Osteoblast (primary cell): ENCODE data around the gene MPP3. TPM values are rescaled to one million over a fixed set of nuclear protein-coding genes. Genes with fewer than 3 reads are reported as not detected.

Experiments
- DNase-seq: peaks from one replicate; pipeline ENCODE4 v3.0.0; 2011; ENCODE audit warnings: low spot score, mixed read lengths; ENCODE audit not compliant: insufficient read length; ENCODE audit errors: missing footprints
- H2AFZ ChIP-seq: 2 replicates; pipeline ENCODE4 v1.6.0; 2011; ENCODE audit warnings: mild to moderate bottlenecking, low read length
- H3K27ac ChIP-seq: 2 replicates; pipeline ENCODE4 v1.5.1; 2011; ENCODE audit warnings: mild to moderate bottlenecking, low read depth, low read length, moderate library complexity
- H3K27me3 ChIP-seq: 2 replicates; pipeline ENCODE4 v1.6.0; 2012; ENCODE audit warnings: mild to moderate bottlenecking, control low read depth, inconsistent platforms, low read length, moderate library complexity; ENCODE audit not compliant: insufficient read depth
- H3K36me3 ChIP-seq: 2 replicates; pipeline ENCODE4 v1.5.1; 2011; ENCODE audit warnings: mild to moderate bottlenecking, low read length, control low read depth, moderate library complexity; ENCODE audit not compliant: insufficient read depth
- H3K4me1 ChIP-seq: 2 replicates; pipeline ENCODE4 v1.5.1; 2011; ENCODE audit warnings: mild to moderate bottlenecking, low read length, control low read depth, moderate library complexity; ENCODE audit not compliant: insufficient read depth
- H3K4me2 ChIP-seq: 2 replicates; pipeline ENCODE4 v1.6.0; 2011; ENCODE audit warnings: mild to moderate bottlenecking, low read length; ENCODE audit not compliant: insufficient read depth
- H3K4me3 ChIP-seq: fragments of 200-600 bp; sonication (generic); 3 replicates; pipeline ENCODE4 v1.5.1; 2012; ENCODE audit warnings: mild to moderate bottlenecking, low read length, inconsistent platforms; ENCODE audit not compliant: insufficient read depth
- H3K79me2 ChIP-seq: 2 replicates; pipeline ENCODE4 v1.6.0; 2012; ENCODE audit warnings: mild to moderate bottlenecking, low read length, control low read depth, inconsistent platforms; ENCODE audit not compliant: insufficient read depth
- H3K9me3 ChIP-seq: 2 replicates; pipeline ENCODE4 v1.5.1; 2011; ENCODE audit warnings: low read depth, low read length, control low read depth
- H4K20me1 ChIP-seq: 2 replicates; pipeline ENCODE4 v1.6.0; 2012; ENCODE audit warnings: mild to moderate bottlenecking, low read length, control low read depth; ENCODE audit not compliant: insufficient read depth
- CTCF ChIP-seq: IDR thresholded peaks from 2 replicates; pipeline ENCODE4 v1.5.1; 2011; ENCODE audit warnings: mild to moderate bottlenecking, low read depth, low read length, moderate library complexity; ENCODE audit errors: extremely low read depth
- total RNA-seq: library from RNA; depleted of rRNA; stranded (reverse); fragments of >200 nt; gene quantifications from 2 replicates; pipeline ENCODE4 v1.2.3, GENCODE V29; 2012

Gene MPP3
- 6.2 and 7.1 TPM in 2 replicates for total RNA-seq

GRCh38 chr17:43832976-43833829 is at the start of gene MPP3:
Gene MPP3, minus strand, starts transcription at chr17:43833146. Its CDS starts 1,240 bp downstream, at chr17:43831906.
- DNase-seq, result peak; percentile 99
- H3K36me3 ChIP-seq, result peaks cover 11% of the 10 kb centered on the region

GRCh38 chr17:43881758-43882505 is 49.0 kb upstream of the MPP3 start:
- H3K27me3 ChIP-seq, result no peaks in the 10 kb centered on the region
- H4K20me1 ChIP-seq, result no peaks in the 10 kb centered on the region
- H3K4me3 ChIP-seq, result no peak overlapping the region
- no peaks in the 10 kb centered on the region for H3K79me2 ChIP-seq
- H3K4me1 ChIP-seq, result no peaks in the 10 kb centered on the region
- peak; percentile 72 for DNase-seq
- H3K27ac ChIP-seq, result no peak overlapping the region
- H3K4me2 ChIP-seq, result no peak overlapping the region
- no peaks in the 10 kb centered on the region for H3K36me3 ChIP-seq
- no peak overlapping the region for H2AFZ ChIP-seq
- no peak for TF ChIP-seq CTCF
- H3K9me3 ChIP-seq, result no peaks in the 10 kb centered on the region

More at GRCh38 chr17:43832976-43833829, at the start of gene MPP3:
- H4K20me1 ChIP-seq, result peaks cover 3% of the 10 kb centered on the region
- H3K27ac ChIP-seq, result no peak within 1 kb of the TSS
- TF ChIP-seq CTCF, result no peak
- H3K4me1 ChIP-seq, result peaks cover 14% of the 10 kb centered on the region
- H3K4me3 ChIP-seq, result peak within 1 kb of the TSS; percentile 77
- no peaks in the 10 kb centered on the region for H3K79me2 ChIP-seq
- no peaks in the 10 kb centered on the region for H3K27me3 ChIP-seq
- H3K9me3 ChIP-seq, result no peaks in the 10 kb centered on the region
- peak within 1 kb of the TSS; percentile 65 for H2AFZ ChIP-seq
- H3K4me2 ChIP-seq, result peak within 1 kb of the TSS; percentile 81

GRCh38 chr17:43881181-43881580 is 48.2 kb upstream of the MPP3 start:
- Histone ChIP-seq H3K4me2 (no peak overlapping the region), H3K9me3 (no peaks in the 10 kb centered on the region), H3K27ac (no peak overlapping the region), H3K4me3 (no peak overlapping the region), H3K79me2 (no peaks in the 10 kb centered on the region), H2AFZ (no peak overlapping the region), H3K4me1 (no peaks in the 10 kb centered on the region), H4K20me1 (no peaks in the 10 kb centered on the region), H3K36me3 (no peaks in the 10 kb centered on the region), H3K27me3 (no peaks in the 10 kb centered on the region)
- TF ChIP-seq CTCF, result no peak
- no peak for DNase-seq
